Ovary (tissue), 9 donors: Measurements from ENCODE around the gene ZNF716. TPM values are rescaled to one million over a fixed set of nuclear protein-coding genes. Genes with fewer than 3 reads are reported as not detected.

Experiments used
- DNase-seq, 5 donors: peaks; one replicate each; pipeline ENCODE4 v3.0.0-alpha.2; 2019 to 2020
- H3K27ac ChIP-seq, 2 donors: fragments of 200-600 bp; one replicate each; pipeline versions ENCODE4 v1.5.1 to v1.8.0; 2019 to 2022
- H3K27me3 ChIP-seq: fragments of 200-600 bp; one replicate; pipeline ENCODE4 v1.8.0; 2022
- H3K36me3 ChIP-seq: fragments of 200-600 bp; sonication (generic); one replicate; pipeline ENCODE4 v1.5.1; 2019
- H3K4me1 ChIP-seq: one replicate; pipeline ENCODE4 v1.8.1; 2013; ENCODE audit warnings: mild to moderate bottlenecking, moderate library complexity; ENCODE audit not compliant: insufficient read depth
- H3K4me3 ChIP-seq: fragments of 200-600 bp; sonication (generic); one replicate; pipeline ENCODE4 v1.5.1; 2017
- H3K9me3 ChIP-seq, 2 donors: fragments of 200-600 bp in 1 of 2; sonication (generic) in 1 of 2; one replicate each; pipeline versions ENCODE4 v1.5.1 to v1.8.1; 2013 to 2019; ENCODE audit warnings: mild to moderate bottlenecking in 1 of 2, moderate library complexity in 1 of 2
- CTCF ChIP-seq, 3 donors: fragments of 450-650 bp in 2 of 3; fragments of 200-600 bp in 1 of 3; IDR thresholded peaks; one replicate each; pipeline versions ENCODE4 v1.5.1 to v1.8.0; 2016 to 2022; ENCODE audit warnings: antibody characterized with exemption in 3 of 3, mild to moderate bottlenecking in 1 of 3
- EP300 ChIP-seq: sonication (generic); formaldehyde crosslinking; IDR thresholded peaks from one replicate; pipeline ENCODE4 v1.6.1; 2017; ENCODE audit warnings: antibody characterized with exemption
- POLR2A ChIP-seq: fragments of 450-650 bp; IDR thresholded peaks from one replicate; pipeline ENCODE4 v1.6.1; 2017; ENCODE audit warnings: antibody characterized with exemption, mild to moderate bottlenecking, moderate library complexity
- WGBS, 3 donors: extraction: QIAGEN DNeasy Blood & Tissue Kit in 1 of 3; methylation state at CpG; one replicate each; pipeline versions ENCODE4 v1.1.5 to v1.1.7; 2013 to 2017; 5-methylcytosine and 5-hydroxymethylcytosine counted together
- intact Hi-C, 4 donors: fragments of 100-400 bp; cut with DNase I; formaldehyde crosslinking; loops; one replicate each; pipeline versions ENCODE4 v1.11.0 to v1.15.1; 2022 to 2023
- polyA plus RNA-seq, 2 donors: library from polyadenylated mRNA; stranded (reverse); fragments of 200-250 nt in 1 of 2; fragments of 350-450 nt in 1 of 2; fragmentation: Illumina TruSeq in 1 of 2; extraction: RNeasy Lipid Tissue Mini Kit (QIAGEN cat#74804) in 1 of 2; gene quantifications; one replicate each; pipeline ENCODE4 v1.2.3, GENCODE V29; 2013 to 2014
- total RNA-seq, 7 donors: library from RNA; depleted of rRNA in 2 of 7; stranded (reverse); fragments of >200 nt in 2 of 7; fragmentation: NEBNext Ultra II Directional in 3 of 7; extraction: Animal tissue kit (Norgen Biotek cat#: 25700) in 3 of 7; gene quantifications; one replicate each; pipeline versions ENCODE4 v1.1.0 to v1.2.4, GENCODE V29; 2016 to 2023
- donor health status: DM: no; HTN: no; CAD: no; lungs with moderate emphysema.
- donor health status: DM: no; HTN: no; CAD: no.
- donor health status: Bipolar disorder and iron deficiency.
- donor health status: DM: yes; HTN: yes; CAD: no.
- donor health status: DM: no; HTN: no; CAD: no.
- donor health status: DM: yes; HTN: yes; CAD: no.

Gene ZNF716
- total and polyA plus RNA-seq, 9 donors = not detected

- no peaks in the 10 kb centered on the region for H3K9me3 ChIP-seq
- H3K27me3 ChIP-seq = no peaks in the 10 kb centered on the region
- WGBS, 3 donors = 56 to 72% methylated on average over 3 of the region's 3 CpGs; no CpG with 5 or more reads in 1 of the 3 donors
- TF ChIP-seq EP300 (no peak), CTCF (IDR thresholded peaks at IDR 0.05) (no peak), POLR2A (no peak)
- no peak overlapping the region for H3K27ac ChIP-seq
- H3K4me1 ChIP-seq = no peaks in the 10 kb centered on the region
- no peaks in the 10 kb centered on the region for H3K36me3 ChIP-seq
- intact Hi-C loops = no loop called here
- DNase-seq = no peak
- no peak overlapping the region for H3K4me3 ChIP-seq
Observed at GRCh38 chr7:57412618-57413017, 37.4 kb upstream of the ZNF716 start.

- Histone ChIP-seq H3K36me3 (no peaks in the 10 kb centered on the region), H3K27me3 (no peaks in the 10 kb centered on the region), H3K4me1 (no peaks in the 10 kb centered on the region), H3K9me3 (no peaks in the 10 kb centered on the region), H3K4me3 (no peak overlapping the region), H3K27ac (no peak overlapping the region)
- DNase-seq = no peak
- 54 to 62% methylated on average over 5 to 7 of the region's 7 CpGs; no CpG with 5 or more reads in 1 of the 3 donors for WGBS, 3 donors
- no peak for TF ChIP-seq POLR2A
- no peak for TF ChIP-seq CTCF (IDR thresholded peaks at IDR 0.05)
- TF ChIP-seq EP300 = no peak
- intact Hi-C loops = no loop called here
Observed at GRCh38 chr7:57413529-57414398, 36.2 kb upstream of the ZNF716 start.

GRCh38 chr7:57414415-57414814, 35.6 kb upstream of the ZNF716 start:
- no peak for DNase-seq
- H3K9me3 ChIP-seq = no peaks in the 10 kb centered on the region
- 62 to 79% methylated on average over 6 of the region's 6 CpGs; no CpG with 5 or more reads in 1 of the 3 donors for WGBS, 3 donors

GRCh38 chr7:57414852-57415251, 35.1 kb upstream of the ZNF716 start:
- Histone ChIP-seq H3K9me3 (no peaks in the 10 kb centered on the region), H3K36me3 (no peaks in the 10 kb centered on the region), H3K27me3 (no peaks in the 10 kb centered on the region), H3K4me1 (no peaks in the 10 kb centered on the region), H3K27ac (no peak overlapping the region), H3K4me3 (no peak overlapping the region)
- TF ChIP-seq EP300 = no peak
- no peak for TF ChIP-seq POLR2A
- TF ChIP-seq CTCF (IDR thresholded peaks at IDR 0.05) = no peak
- intact Hi-C loops = no loop called here
- 56 to 62% methylated on average over 1 of the region's 1 CpG; no CpG with 5 or more reads in 1 of the 3 donors for WGBS, 3 donors
- DNase-seq = no peak

More at GRCh38 chr7:57414415-57414814, 35.6 kb upstream of the ZNF716 start:
- Histone ChIP-seq H3K4me1 (no peaks in the 10 kb centered on the region), H3K27me3 (no peaks in the 10 kb centered on the region), H3K36me3 (no peaks in the 10 kb centered on the region), H3K4me3 (no peak overlapping the region), H3K27ac (no peak overlapping the region)
- intact Hi-C loops = no loop called here
- TF ChIP-seq POLR2A (no peak), EP300 (no peak), CTCF (IDR thresholded peaks at IDR 0.05) (no peak)
